ENCODE data around the gene KIAA1217.

Gene KIAA1217

DNA sequence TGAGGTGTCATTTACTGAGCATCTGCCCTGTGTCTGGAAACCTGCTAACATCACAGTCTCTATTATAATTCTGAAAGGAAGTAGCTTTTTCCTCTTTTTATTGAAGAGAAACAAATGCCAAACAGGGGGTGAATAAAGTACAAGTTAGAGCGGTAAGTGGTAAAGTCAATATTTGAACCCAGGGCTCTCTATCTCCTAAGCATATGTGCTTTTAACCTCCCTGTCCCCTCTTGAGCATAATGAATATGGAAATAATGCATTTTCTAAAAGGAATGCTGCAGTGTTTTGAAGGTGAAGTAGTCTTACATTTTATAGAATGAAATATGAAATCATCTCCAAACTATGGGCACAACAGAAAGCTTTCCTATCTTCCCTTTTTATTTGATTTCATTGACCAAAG is 196.7 kb downstream of the KIAA1217 start:
- no peak for DNase-seq (ENCODE audit: low read depth)

- no peak for DNase-seq (ENCODE audit: low read depth)
These were observed 198.0 kb downstream of the KIAA1217 start for GRCh38 chr10:24406809-24407483.

DNA sequence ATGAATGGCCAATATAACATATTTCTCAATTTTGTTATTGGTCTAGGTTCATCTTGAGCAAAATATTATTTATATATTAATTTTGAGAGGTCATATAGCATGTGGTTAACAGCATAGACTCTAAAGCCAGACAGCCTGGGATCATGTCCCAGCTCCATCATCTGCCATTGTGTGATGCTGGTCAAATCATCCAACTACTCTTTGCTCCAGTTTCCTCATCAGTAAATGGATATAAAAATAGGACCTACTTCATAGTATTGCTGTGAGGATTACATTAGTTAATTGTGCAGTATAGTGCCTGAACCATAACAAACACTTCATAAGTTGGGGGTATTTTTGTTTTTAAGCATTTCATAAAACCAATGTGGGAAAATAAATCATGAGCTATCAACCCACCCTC is 199.0 kb downstream of the KIAA1217 start:
- no peak for DNase-seq (ENCODE audit: low read depth)

- no peak for DNase-seq (ENCODE audit: low read depth)
These were observed 199.4 kb downstream of the KIAA1217 start for GRCh38 chr10:24408365-24408764.

- no peak for DNase-seq (ENCODE audit: low read depth)
These were observed 205.7 kb downstream of the KIAA1217 start for GRCh38 chr10:24414597-24414996.

- no peak for DNase-seq (ENCODE audit: low read depth)
These were observed 206.7 kb downstream of the KIAA1217 start for GRCh38 chr10:24415455-24416125.

DNA sequence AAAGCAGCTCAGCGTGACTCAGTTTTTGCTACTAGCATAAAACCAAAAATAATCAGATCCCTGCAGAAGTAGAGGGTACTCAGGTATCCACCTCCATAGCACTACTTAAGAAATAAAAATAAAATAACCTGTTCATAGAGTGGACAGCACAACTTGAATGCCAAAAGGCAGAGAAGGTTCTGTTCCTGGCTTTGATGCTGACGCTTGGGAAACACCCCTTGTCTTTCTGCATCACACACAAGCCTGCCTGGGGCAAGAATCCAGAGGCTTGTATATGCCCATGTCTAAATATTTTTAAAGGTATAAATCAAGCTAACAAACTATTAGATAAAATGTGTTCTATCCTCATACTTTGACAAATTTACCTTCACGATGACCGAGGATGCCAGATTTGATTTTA is 207.3 kb downstream of the KIAA1217 start:
- no peak for DNase-seq (ENCODE audit: low read depth)

DNA sequence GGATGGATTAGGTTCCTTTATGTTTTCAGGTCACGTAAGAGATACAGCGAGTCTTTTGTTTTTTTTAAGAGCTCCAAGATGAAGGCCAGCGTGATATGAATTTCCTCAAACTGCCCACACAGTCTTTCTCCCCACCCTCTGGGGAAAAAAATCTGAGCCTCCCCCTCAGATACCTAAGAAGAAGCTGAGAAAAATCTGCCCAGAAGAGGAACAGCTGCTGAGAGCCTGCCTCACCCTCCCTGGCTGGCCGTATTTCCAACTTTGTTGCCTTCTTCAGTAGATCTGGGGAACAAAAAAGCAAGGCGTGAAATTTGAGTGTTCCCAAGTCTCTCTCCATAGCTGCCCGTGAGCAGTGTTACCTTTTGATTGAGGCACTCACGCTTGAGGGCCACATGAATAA is 208.1 kb downstream of the KIAA1217 start:
- no peak for DNase-seq (ENCODE audit: low read depth)

DNA sequence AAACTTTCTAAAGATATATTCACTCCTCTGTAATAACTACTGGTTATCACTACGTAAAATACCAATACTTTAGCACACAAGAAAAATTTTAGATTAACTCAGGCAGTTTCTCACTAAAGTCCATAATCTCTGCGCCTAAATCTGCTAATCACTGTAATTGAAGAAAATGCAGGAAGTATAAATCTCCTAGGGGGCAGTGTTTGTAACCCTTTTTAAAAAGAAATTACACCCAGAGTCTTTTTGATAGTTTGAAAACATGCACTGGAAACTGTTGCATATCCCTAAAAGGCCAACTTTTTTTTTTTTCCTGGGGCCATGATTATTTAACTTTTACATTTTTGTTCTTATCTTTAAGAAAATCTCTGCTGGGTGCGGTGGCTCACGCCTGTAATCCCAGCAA is 209.6 kb downstream of the KIAA1217 start:
- no peak for DNase-seq (ENCODE audit: low read depth)

GRCh38 chr10:24419066-24419465 is 210.1 kb downstream of the KIAA1217 start:
- DNase-seq (ENCODE audit: low read depth) = no peak

DNA sequence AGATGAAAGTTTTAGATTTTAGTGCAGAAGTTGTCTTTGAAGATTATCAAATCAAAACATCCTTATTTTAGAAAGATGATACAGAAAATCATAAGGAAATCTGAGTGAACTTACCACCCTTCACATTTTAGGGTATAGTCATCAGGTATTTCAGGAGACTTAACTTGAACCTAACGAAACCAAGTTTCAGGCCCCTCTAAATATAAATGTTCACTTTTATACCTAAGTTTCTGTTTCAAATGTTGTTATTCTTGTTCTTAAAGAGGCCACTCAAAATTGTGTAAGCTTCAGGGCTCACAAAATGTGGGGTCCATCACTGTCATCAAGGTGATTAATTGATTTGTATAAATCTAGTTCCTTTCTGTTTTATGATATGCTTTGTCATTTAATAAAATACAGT is 216.2 kb downstream of the KIAA1217 start:
- DNase-seq (ENCODE audit: low read depth) = no peak

DNA sequence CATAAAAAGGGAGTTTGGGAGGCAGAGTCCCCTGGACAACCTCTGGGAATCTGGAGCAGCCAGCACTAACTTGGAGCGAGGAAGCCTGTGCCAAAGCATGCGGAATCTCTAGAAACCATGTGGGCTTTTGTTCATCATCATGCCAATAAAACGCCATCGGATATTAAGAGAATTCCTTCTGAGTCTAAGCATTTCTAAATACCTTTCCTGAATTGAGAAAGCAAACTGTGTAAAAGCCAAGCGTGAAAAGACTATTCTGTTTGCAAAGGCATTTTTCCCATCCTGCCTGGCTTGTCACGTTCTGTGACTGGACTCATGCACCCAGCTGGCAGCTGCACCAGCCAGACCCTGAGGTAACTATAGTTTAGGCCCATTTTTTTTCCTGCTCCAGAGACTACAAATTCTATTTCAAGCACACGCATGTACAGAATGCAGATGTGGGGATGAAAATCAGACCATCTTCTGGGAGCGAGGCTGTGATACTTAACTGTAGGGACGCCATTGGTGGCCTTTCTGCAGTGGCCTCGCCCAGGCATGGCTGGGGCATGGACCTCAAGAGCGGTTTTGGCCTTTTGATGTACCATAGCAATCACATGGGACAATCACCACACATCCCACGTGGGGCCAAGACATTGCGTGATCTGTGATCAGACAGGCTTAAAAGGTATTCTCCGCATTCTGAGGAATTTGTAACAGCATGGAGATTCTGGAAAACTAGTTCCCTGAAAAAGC is 218.9 kb downstream of the KIAA1217 start:
- DNase-seq (ENCODE audit: low read depth) = no peak

GRCh38 chr10:24428410-24428782 is 219.5 kb downstream of the KIAA1217 start:
- DNase-seq (ENCODE audit: low read depth) = no peak

GRCh38 chr10:24430591-24430990 is 221.7 kb downstream of the KIAA1217 start:
- DNase-seq (ENCODE audit: low read depth) = no peak

DNA sequence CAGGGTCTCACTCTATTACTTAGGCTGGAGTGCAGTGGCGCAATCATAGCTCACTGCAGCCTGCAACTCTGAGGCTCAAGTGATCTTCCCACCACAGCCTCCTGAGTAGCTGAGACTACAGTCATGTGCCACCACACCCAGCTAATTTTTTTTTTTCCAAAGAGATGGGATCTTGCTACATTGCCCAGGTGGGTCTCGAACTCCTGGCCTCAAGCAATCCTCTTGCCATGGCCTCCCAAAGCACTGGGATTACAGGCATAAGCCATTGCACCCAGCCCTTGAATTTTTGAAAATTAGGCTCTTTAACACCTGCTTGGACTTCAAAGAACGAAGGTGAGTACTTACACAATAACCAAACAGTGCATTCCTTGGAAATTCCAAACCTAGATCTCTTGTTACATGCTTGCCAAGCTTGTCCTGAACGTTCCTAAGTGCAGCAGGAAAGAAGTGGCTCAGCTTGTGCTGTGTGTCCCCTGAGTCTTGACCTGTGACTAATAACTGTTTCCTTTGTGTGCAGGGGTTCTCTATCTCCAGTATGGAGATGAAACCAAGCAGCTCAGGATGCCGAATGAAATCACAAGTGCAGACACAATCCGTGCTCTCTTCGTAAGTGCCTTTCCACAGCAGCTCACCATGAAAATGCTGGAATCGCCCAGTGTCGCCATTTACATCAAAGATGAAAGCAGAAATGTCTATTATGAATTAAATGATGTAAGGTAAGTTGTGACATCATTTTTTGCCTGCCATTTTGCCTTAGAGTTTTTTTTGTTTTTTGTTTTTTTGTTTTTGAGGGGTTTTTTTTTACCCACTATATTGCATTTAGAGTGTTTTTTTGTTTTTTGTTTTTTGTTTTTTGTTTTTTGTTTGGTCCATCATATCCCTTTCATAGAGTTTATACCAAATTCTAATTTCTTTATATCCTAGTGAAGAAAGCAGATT is 223.8 kb downstream of the KIAA1217 start:
- no peak for DNase-seq (ENCODE audit: low read depth)

DNA sequence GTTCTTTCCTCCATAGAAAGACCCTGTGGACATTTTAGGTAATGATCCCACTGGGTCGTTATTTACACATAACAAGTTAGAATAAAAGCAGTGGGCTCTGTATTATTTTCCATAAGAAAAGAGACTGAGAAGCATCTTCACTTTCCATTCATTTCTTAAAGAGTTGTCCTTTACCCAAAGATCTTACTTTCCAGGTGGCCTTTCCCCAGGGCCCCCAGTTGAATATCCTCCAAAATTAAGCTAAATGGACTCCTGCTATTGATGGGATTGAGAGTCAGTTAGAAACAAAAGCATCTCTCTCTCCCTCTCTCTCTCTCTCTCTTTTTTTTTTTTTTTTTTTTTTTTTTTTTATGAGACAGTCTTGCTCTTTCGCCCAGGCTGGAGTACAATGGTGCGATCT is 224.8 kb downstream of the KIAA1217 start:
- DNase-seq (ENCODE audit: low read depth) = no peak

GRCh38 chr10:24434961-24435360 is 226.0 kb downstream of the KIAA1217 start:
- no peak for DNase-seq (ENCODE audit: low read depth)

DNA sequence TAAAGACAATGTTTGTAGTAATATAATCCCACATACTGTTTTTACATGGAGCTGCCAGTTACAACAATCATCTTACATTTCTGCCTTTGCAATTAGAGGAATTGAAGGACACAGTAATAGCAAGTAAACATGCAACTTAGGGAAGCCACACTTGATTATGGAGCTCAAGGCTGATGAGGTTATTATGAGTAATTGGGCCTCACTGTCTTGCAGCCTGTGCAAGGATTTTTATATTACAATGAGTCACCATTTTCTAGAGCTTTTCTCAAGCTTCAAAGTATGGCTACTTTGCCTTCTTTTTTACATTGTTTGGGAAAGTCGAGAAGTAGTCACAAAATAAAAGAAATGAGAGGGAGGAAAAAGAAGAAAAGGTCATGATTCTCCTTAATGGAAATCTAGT is 226.4 kb downstream of the KIAA1217 start:
- no peak for DNase-seq (ENCODE audit: low read depth)

DNA sequence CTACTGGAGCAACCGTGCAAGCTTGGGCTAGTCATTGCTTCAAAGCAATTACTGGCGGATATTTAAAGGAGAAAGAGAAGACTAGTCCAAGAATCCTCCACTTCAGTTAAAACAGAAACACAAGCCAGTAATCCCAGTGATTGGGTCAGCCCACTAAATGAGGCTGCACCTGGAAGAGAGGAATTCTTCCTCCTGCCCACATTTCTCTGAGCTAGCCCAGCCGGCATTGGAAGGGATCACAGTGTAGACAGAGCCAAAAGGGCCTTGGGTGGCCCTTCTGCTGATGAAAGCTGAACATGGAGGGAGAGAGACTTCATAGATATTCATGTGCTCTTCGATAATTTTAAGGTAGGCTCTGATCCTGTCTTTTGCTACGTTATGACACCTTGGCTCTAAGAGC is 228.4 kb downstream of the KIAA1217 start:
- no peak for DNase-seq (ENCODE audit: low read depth)

GRCh38 chr10:24438800-24439199 is 229.9 kb downstream of the KIAA1217 start:
- no peak for DNase-seq (ENCODE audit: low read depth)

DNA sequence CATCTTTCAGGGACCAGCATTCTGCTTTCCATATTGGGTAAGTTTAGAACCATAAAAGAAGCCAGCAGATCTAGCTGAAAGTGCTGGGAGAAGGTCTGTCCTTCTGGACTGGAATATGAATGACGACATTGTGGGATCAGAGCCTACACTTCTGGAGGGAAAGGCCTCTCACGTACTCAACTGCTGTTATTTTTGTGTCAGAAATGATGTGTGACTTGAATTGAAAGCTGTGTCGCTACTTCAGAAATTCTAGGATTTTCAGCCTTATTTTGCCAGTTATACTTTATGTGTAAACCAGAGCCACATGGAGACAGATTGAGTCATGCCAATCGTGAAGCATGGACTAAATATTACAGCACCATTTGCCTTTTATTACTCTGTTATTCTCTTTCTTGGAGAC is 231.0 kb downstream of the KIAA1217 start:
- no peak for DNase-seq (ENCODE audit: low read depth)

All from activated gamma-delta T cell treated with anti-CD3 and anti-CD28 coated beads, Interleukin-2, amount 50 U/mL, for 16 hours (primary cell).